Measurements from ENCODE around the gene TMEM270. TPM values are rescaled to one million over a fixed set of nuclear protein-coding genes. Genes with fewer than 3 reads are reported as not detected.
A peak's percentile ranks its signal among the peaks of the same experiment; 100 is the strongest.
"Not testable (repeated sequence)": the region's sequence is repeated elsewhere in the genome, so short reads cannot be mapped to it uniquely, and the experiment has no call there.

TMEM270 gene
- total RNA-seq, 6 donors from 2014 or later = not detected

DNA sequence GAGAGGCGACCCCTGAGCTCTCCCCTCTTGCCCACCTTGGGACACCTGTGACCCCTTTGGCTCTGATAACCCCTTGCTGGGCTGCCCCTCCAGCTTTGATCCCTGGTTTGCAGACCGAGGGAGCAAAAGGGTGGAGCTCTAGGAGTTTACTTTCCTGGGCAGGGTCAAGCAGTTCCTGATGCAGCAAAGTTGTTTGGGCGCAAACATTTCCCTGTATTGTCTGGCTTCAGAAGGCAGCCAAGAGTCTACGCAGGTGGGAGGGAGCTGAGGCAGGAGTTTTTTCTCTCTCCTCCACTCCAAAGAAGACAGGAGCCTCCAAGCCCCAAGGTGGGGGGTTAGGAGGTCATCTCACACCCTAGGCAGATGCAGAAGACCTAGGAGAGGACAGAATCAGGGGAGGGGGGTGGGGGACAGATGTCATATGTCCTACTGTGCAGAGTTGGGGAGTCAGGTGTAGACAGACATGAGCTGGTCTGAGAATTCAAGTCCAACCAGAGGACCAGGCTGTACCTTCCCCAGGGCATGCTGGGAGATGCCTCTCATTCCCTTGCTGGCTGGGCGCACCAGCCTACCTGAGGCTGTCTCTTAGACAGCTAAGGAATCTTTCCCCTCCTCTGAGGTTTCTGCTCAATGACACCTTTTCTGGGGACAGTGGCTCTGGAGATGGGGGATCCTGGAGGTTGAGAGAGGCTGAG is 20.5 kb downstream of the TMEM270 start:
- 35 to 53% methylated on average over 4 to 5 of the region's 5 CpGs for WGBS, 2 donors
- Histone ChIP-seq H3K27ac (peak overlapping the region; percentile 70 to 89 (median 76)), H3K36me3 (no peaks in the 10 kb centered on the region), H3K9me3 (no peaks in the 10 kb centered on the region), H3K27me3 (no peaks in the 10 kb centered on the region), H3K4me3 (no peak overlapping the region), H3K4me1 (peaks cover 36 to 43% (median 37%) of the 10 kb centered on the region in 4 donors)
- DNase-seq = no peak
- no peak for TF ChIP-seq POLR2A (IDR thresholded peaks at IDR 0.05)
- TF ChIP-seq POLR2AphosphoS5 (IDR thresholded peaks at IDR 0.05) = peak in 1 of 2 donors; percentile 51
- no peak for ATAC-seq (ENCODE audit: low FRiP score in 2 of 2)

DNA sequence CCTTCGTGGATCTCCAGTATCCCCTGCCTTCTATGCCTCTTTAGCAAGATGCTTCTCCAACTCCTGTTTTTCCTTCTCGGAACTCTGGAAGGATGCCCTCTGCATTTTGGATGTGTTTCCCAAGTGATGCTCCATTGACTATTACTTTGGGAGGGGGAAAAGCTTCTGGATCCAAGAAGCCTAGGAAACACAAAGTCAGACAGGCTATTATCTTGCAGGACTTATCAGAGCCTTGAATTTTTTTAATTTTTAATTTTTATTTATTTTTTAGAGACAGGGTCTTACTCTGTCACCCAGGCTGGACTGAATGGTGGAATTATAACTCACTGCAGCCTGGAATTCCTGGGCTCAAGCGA is 21.1 kb downstream of the TMEM270 start:
- 73 to 81% methylated on average over 3 of the region's 3 CpGs for WGBS, 2 donors
- Histone ChIP-seq H3K27ac (peak overlapping the region; percentile 66 to 89 (median 71)), H3K36me3 (no peaks in the 10 kb centered on the region), H3K4me3 (no peak overlapping the region), H3K9me3 (no peaks in the 10 kb centered on the region), H3K27me3 (no peaks in the 10 kb centered on the region), H3K4me1 (peaks cover 41 to 48% (median 42%) of the 10 kb centered on the region in 4 donors)
- DNase-seq (no peak), ATAC-seq (ENCODE audit: low FRiP score in 2 of 2) (no peak)
- TF ChIP-seq POLR2A (IDR thresholded peaks at IDR 0.05) = no peak

DNA sequence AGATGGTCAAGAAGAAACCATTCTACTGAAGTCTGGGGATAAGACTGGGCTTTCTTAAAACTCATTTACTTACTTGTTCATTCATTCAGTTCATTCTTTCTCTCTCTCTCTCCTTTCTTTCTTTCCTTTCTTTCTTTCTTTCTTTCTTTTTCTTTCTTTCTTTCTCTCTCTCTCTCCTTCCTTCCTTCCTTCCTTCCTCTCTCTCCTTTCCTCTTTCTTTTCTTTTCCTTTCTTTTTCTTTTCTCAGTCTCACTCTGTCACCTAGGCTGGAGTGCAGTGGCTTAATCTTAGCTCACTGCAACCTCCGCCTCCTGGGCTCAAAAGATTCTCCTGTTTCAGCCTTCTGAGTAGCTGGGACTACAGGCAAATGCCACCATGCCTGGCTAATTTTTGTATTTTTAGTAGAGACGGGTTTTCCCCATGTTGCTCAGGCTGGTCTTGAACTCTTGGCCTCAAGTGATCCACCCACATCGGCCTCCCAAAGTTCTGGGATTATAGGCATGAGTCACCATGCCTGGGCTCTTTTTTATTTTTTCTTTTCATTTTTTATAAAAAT is 24.0 kb downstream of the TMEM270 start:
- H3K27me3 ChIP-seq; H3K9me3 ChIP-seq; ATAC-seq (ENCODE audit: low FRiP score in 2 of 2); H3K4me3 ChIP-seq; H3K36me3 ChIP-seq; DNase-seq: not testable (repeated sequence)
- Histone ChIP-seq H3K27ac (peak overlapping the region in 1 of 4 donors; percentile 90), H3K4me1 (peaks cover 33 to 39% (median 34%) of the 10 kb centered on the region in 4 donors)
- WGBS, 2 donors = 85 to 91% methylated on average over 3 of the region's 3 CpGs

DNA sequence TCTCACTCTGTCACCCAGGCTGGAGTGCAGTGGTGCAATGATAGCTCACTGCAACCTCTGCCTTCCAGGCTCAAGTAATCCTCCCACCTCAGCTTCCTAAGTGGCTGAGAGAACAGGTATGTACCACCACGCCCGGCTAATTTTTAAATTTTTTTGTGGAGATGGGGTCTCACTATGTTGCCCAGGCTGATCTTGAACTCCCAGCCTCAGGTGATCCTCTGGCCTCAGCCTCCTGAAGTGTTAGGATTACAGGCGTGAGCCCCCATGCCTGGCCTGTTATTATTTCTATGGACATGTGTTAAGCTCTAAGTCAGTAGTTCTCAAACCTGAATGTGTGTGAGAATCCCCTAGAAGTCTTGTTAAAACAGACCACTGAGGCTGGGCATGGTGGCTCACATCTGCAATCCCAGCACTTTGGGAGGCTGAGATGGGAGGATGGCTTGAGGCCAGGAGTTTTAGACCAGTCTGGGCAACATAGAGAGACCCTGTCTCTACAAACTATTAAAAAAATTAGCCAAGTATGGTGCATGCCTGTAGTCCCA is 24.5 kb downstream of the TMEM270 start:
- WGBS, 2 donors = 98 to 100% methylated on average over 3 of the region's 3 CpGs
- no peaks in the 10 kb centered on the region for H3K9me3 ChIP-seq
- ATAC-seq (ENCODE audit: low FRiP score in 2 of 2) (no peak), DNase-seq (no peak)
- TF ChIP-seq EP300 (IDR thresholded peaks at IDR 0.05) (no peak), POLR2A (IDR thresholded peaks at IDR 0.05) (no peak)
- TF ChIP-seq, protein P1, sequence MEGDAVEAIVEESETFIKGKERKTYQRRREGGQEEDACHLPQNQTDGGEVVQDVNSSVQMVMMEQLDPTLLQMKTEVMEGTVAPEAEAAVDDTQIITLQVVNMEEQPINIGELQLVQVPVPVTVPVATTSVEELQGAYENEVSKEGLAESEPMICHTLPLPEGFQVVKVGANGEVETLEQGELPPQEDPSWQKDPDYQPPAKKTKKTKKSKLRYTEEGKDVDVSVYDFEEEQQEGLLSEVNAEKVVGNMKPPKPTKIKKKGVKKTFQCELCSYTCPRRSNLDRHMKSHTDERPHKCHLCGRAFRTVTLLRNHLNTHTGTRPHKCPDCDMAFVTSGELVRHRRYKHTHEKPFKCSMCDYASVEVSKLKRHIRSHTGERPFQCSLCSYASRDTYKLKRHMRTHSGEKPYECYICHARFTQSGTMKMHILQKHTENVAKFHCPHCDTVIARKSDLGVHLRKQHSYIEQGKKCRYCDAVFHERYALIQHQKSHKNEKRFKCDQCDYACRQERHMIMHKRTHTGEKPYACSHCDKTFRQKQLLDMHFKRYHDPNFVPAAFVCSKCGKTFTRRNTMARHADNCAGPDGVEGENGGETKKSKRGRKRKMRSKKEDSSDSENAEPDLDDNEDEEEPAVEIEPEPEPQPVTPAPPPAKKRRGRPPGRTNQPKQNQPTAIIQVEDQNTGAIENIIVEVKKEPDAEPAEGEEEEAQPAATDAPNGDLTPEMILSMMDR (IDR thresholded peaks at IDR 0.05) = no peak
- no peaks in the 10 kb centered on the region for H3K27me3 ChIP-seq
- peaks cover 28 to 35% (median 32%) of the 10 kb centered on the region in 4 donors for H3K4me1 ChIP-seq
- no peak overlapping the region for H3K4me3 ChIP-seq
- H3K36me3 ChIP-seq = no peaks in the 10 kb centered on the region
- H3K27ac ChIP-seq = peak overlapping the region; percentile 70 to 90 (median 79)

DNA sequence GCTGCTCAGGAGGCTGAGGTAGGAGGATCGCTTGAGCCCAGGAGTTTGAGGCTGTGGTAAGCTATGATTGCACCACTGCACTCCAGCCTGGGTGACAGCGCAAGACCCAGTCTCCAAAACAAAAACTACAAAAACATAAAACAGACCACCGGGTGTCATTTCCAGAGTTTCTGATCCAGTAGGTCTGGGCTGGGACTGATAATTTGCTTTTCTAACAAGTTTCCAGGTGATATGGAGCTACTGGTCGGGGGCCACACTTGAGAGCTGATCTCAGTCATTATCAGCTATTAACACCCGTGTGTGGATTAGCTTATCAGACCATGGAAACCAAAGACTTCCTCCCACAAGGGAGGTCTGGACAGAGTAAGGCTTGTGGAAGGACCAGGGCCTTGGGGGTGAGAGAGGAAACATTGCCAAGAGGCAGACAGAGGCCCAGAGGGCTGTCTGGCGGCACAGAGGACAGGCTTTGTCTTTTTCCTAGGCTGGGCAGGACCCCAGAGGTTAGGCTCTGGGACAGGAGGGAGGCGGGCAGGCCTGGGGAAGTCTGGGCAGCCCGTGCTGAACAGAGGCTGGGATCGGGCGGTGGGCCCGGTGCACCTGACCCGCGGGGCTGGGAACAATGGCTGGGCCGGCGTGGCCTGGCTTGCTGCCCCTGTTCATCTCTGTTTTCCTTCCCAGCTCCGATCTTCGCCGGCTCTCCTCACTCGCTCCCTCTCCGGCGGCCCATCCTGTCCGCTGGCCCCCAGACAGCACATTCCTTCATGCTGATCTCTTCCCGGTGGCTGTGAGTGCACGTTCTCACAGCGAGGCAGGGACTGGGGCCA is 25.2 kb downstream of the TMEM270 start:
- no peaks in the 10 kb centered on the region for H3K9me3 ChIP-seq
- H3K27me3 ChIP-seq = no peaks in the 10 kb centered on the region
- peaks cover 23 to 28% (median 25%) of the 10 kb centered on the region in 4 donors for H3K4me1 ChIP-seq
- no peak for TF ChIP-seq POLR2AphosphoS5 (IDR thresholded peaks at IDR 0.05)
- no peak for TF ChIP-seq EP300 (IDR thresholded peaks at IDR 0.05)
- no peak for TF ChIP-seq POLR2A (IDR thresholded peaks at IDR 0.05)
- TF ChIP-seq, protein P1 (IDR thresholded peaks at IDR 0.05) = no peak
- H3K4me3 ChIP-seq = no peak overlapping the region
- peak overlapping the region; percentile 70 to 90 (median 79) for H3K27ac ChIP-seq
- WGBS, 2 donors = 23 to 38% methylated on average over 15 to 24 of the region's 25 CpGs
- DNase-seq = peak in 1 of 2 donors; percentile 85
- H3K36me3 ChIP-seq = no peaks in the 10 kb centered on the region
- ATAC-seq (ENCODE audit: low FRiP score in 2 of 2) = peak; percentile 20 to 81

DNA sequence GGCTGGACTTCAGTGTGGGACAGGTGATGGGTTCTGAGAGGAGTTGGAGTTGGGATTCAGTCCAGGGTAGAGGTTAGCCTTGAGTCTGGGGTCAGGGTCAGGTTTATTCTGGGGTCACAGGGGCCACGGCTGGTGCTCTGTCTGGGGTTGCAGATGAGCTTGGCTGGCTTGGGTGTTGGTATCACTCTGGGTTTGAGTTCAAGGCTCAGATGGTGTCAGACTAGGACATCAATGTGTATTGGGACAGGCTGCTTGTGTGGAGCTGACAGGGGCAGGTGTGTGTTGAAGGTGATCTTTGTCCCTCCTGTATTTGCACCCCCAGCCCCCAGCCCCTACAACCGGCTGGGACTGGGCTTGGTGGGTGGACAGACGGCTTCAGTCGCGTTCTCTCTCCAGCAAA is 26.8 kb downstream of the TMEM270 start:
- ATAC-seq (ENCODE audit: low FRiP score in 2 of 2) = no peak

More for the DNA sequence above, 26.8 kb downstream of the TMEM270 start:
- TF ChIP-seq POLR2AphosphoS5 (IDR thresholded peaks at IDR 0.05) (no peak), POLR2A (IDR thresholded peaks at IDR 0.05) (no peak), EP300 (IDR thresholded peaks at IDR 0.05) (no peak)
- TF ChIP-seq, protein P1 (IDR thresholded peaks at IDR 0.05) = no peak
- Histone ChIP-seq H3K36me3 (no peaks in the 10 kb centered on the region), H3K4me1 (peaks cover 12 to 23% (median 17%) of the 10 kb centered on the region in 4 donors), H3K4me3 (no peak overlapping the region), H3K27me3 (no peaks in the 10 kb centered on the region), H3K27ac (peak overlapping the region in 2 of 4 donors; percentile 81 to 90), H3K9me3 (no peaks in the 10 kb centered on the region)
- no peak for DNase-seq
- WGBS, 2 donors = 80 to 90% methylated on average over 2 to 5 of the region's 5 CpGs
